ENCODE results near the gene CBX2. TPM values are rescaled to one million over a fixed set of nuclear protein-coding genes. Genes with fewer than 3 reads are reported as not detected.

CBX2 gene
- total RNA-seq: 1 to 10 TPM in 3 of 4 donors, under 1 TPM in 1; 0.54 to 1.7 (median 1.1) TPM

GRCh38 chr17:79777894-79778503 lies at the start of gene CBX2:
Gene CBX2, plus strand, starts transcription at chr17:79778148. Its CDS starts 88 bp downstream, at chr17:79778236.
- Histone ChIP-seq H3K27me3 (no peaks in the 10 kb centered on the region), H3K36me3 (no peaks in the 10 kb centered on the region), H3K4me3 (replicated peaks in 1 of 3) (peak within 1 kb of the TSS; percentile 17 to 73 (median 48)), H3K9me3 (no peaks in the 10 kb centered on the region), H3K4me1 (peaks cover 7 to 18% of the 10 kb centered on the region in 2 donors), H3K27ac (peak within 1 kb of the TSS in 2 of 3 donors; percentile 5 to 30)
- TF ChIP-seq POLR2A (IDR thresholded peaks at IDR 0.05): peak in 1 of 2 donors; percentile 19
- no peak for TF ChIP-seq CTCF (IDR thresholded peaks at IDR 0.05)
- DNase-seq: peak; percentile 77 to 79
- WGBS, 2 donors: no CpG with 5 or more reads among the region's 96 CpGs
- intact Hi-C loops (cut with DNase I): no loop called here

- WGBS, 2 donors: 47 to 50% methylated on average over 20 to 22 of the region's 22 CpGs
- Histone ChIP-seq H3K27me3 (no peaks in the 10 kb centered on the region), H3K9me3 (no peaks in the 10 kb centered on the region), H3K27ac (no peak overlapping the region), H3K36me3 (no peaks in the 10 kb centered on the region), H3K4me1 (peaks cover 4 to 9% of the 10 kb centered on the region in 2 donors), H3K4me3 (replicated peaks in 1 of 3) (peak overlapping the region in 1 of 3 donors; percentile 26)
- TF ChIP-seq POLR2A (IDR thresholded peaks at IDR 0.05): no peak
- no peak for TF ChIP-seq CTCF (IDR thresholded peaks at IDR 0.05)
- intact Hi-C loops (cut with DNase I): no loop called here
- peak; percentile 82 to 83 for DNase-seq
Observed at GRCh38 chr17:79728169-79728907, 49.6 kb upstream of the CBX2 start.

- H3K4me3 ChIP-seq (replicated peaks in 1 of 3): no peak overlapping the region
Observed at GRCh38 chr17:79728908-79729471, 49.0 kb upstream of the CBX2 start.

GRCh38 chr17:79729761-79730160 lies 48.2 kb upstream of the CBX2 start:
- DNase-seq: no peak
- H3K4me1 ChIP-seq: peaks cover 4 to 9% of the 10 kb centered on the region in 2 donors
- TF ChIP-seq CTCF (IDR thresholded peaks at IDR 0.05) (no peak), POLR2A (IDR thresholded peaks at IDR 0.05) (no peak)
- H3K27me3 ChIP-seq: no peaks in the 10 kb centered on the region
- WGBS, 2 donors: 96% methylated on average over 12 of the region's 12 CpGs
- intact Hi-C loops (cut with DNase I): no loop called here
- no peak overlapping the region for H3K4me3 ChIP-seq (replicated peaks in 1 of 3)
- H3K36me3 ChIP-seq: no peaks in the 10 kb centered on the region
- no peaks in the 10 kb centered on the region for H3K9me3 ChIP-seq
- H3K27ac ChIP-seq: no peak overlapping the region

More at GRCh38 chr17:79728908-79729471, 49.0 kb upstream of the CBX2 start:
- H3K4me1 ChIP-seq: peaks cover 4 to 9% of the 10 kb centered on the region in 2 donors
- intact Hi-C loops (cut with DNase I): no loop called here
- WGBS, 2 donors: 44 to 71% methylated on average over 15 to 25 of the region's 26 CpGs
- TF ChIP-seq POLR2A (IDR thresholded peaks at IDR 0.05) (no peak), CTCF (IDR thresholded peaks at IDR 0.05) (no peak)
- DNase-seq: no peak
- H3K9me3 ChIP-seq: no peaks in the 10 kb centered on the region
- no peaks in the 10 kb centered on the region for H3K36me3 ChIP-seq
- H3K27me3 ChIP-seq: no peaks in the 10 kb centered on the region
- no peak overlapping the region for H3K27ac ChIP-seq

GRCh38 chr17:79730437-79730768 lies 47.5 kb upstream of the CBX2 start:
- Histone ChIP-seq H3K4me3 (replicated peaks in 1 of 3) (no peak overlapping the region), H3K36me3 (no peaks in the 10 kb centered on the region), H3K4me1 (peaks cover 4 to 9% of the 10 kb centered on the region in 2 donors), H3K27me3 (no peaks in the 10 kb centered on the region), H3K27ac (no peak overlapping the region), H3K9me3 (no peaks in the 10 kb centered on the region)
- intact Hi-C loops (cut with DNase I): no loop called here
- TF ChIP-seq POLR2A (IDR thresholded peaks at IDR 0.05): no peak
- TF ChIP-seq CTCF (IDR thresholded peaks at IDR 0.05): no peak
- DNase-seq: no peak
- 85 to 96% methylated on average over 4 to 5 of the region's 5 CpGs for WGBS, 2 donors
